Measurements from ENCODE around the gene CENPX. TPM values are rescaled to one million over a fixed set of nuclear protein-coding genes. Genes with fewer than 3 reads are reported as not detected.

The CENPX gene
- total and polyA plus RNA-seq, 2 of the 13 experiments (the other 11 are each of a cell fraction or from before 2014, with no cell fraction given), result 92.7 to 170 TPM

DNA sequence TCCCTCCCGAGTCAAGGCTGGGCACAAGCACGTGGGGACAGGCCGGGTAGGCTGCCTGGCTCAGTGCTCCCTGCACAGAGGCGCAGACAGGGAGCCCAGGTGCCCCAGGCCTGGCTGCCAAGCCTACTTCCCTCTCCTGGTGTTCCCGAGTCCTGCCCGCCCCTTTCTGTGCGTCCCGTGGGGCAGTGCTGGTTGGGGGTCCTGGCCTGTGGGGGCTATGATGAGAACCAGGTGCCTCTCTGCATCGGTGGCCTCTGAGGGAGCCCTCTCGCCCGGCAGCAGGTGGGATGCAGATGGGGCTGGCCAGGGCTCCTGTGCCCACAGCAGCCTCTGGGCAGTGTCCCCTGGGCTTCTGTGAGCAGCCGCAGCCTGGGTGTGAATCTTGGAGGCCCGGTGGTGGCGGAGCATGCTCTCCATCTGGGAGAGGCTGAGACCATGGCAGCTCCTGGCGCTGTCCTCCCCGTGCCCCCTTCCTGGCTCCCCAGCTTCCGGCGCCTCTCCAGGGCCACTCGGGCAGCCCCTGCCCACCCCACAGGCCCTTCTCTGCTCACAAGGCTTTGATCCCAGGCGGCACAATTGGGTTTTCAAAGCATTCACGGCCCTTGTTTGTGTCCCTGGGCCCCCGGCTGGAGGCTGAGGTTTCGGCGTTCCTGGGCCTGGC is 7.2 kb downstream of the CENPX start (continued):
- TF ChIP-seq, protein P1, sequence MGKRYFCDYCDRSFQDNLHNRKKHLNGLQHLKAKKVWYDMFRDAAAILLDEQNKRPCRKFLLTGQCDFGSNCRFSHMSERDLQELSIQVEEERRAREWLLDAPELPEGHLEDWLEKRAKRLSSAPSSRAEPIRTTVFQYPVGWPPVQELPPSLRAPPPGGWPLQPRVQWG (CRISPR knock-in tag; IDR thresholded peaks at IDR 0.05; ENCODE audit: borderline replicate concordance, low read depth), result no peak
- TF ChIP-seq MED8 (CRISPR knock-in tag; IDR thresholded peaks at IDR 0.05; ENCODE audit: insufficient replicate concordance) (peak; percentile 71), ZHX1 (CRISPR knock-in tag; IDR thresholded peaks at IDR 0.05; ENCODE audit: low read depth) (no peak), NR3C1 (CRISPR knock-in tag; IDR thresholded peaks at IDR 0.05) (no peak), ZNF337 (CRISPR knock-in tag; IDR thresholded peaks at IDR 0.05; ENCODE audit: borderline replicate concordance, low read depth) (no peak), EEA1 (CRISPR knock-in tag; IDR thresholded peaks at IDR 0.05; ENCODE audit: borderline replicate concordance) (no peak), SP1 (IDR thresholded peaks at IDR 0.05) (no peak), SP1 (CRISPR knock-in tag; IDR thresholded peaks at IDR 0.05) (no peak), ZMYM2 (CRISPR knock-in tag; IDR thresholded peaks at IDR 0.05) (no peak), ZFP41 (CRISPR knock-in tag; IDR thresholded peaks at IDR 0.05; ENCODE audit: borderline replicate concordance) (no peak), MTA3 (CRISPR knock-in tag; IDR thresholded peaks at IDR 0.05) (no peak), REST (IDR thresholded peaks at IDR 0.05; ENCODE audit: borderline replicate concordance in 1 of 2, low read depth in 1 of 2, low read length in 2 of 2) (no peak), ZNF251 (CRISPR knock-in tag; IDR thresholded peaks at IDR 0.05) (no peak), ZNF761 (CRISPR knock-in tag; conservative IDR thresholded peaks at IDR 0.05) (no peak), ADNP (CRISPR knock-in tag; IDR thresholded peaks at IDR 0.05) (no peak), ISL2 (CRISPR knock-in tag; IDR thresholded peaks at IDR 0.05) (peak; percentile 78)
- TF ChIP-seq, protein P2, sequence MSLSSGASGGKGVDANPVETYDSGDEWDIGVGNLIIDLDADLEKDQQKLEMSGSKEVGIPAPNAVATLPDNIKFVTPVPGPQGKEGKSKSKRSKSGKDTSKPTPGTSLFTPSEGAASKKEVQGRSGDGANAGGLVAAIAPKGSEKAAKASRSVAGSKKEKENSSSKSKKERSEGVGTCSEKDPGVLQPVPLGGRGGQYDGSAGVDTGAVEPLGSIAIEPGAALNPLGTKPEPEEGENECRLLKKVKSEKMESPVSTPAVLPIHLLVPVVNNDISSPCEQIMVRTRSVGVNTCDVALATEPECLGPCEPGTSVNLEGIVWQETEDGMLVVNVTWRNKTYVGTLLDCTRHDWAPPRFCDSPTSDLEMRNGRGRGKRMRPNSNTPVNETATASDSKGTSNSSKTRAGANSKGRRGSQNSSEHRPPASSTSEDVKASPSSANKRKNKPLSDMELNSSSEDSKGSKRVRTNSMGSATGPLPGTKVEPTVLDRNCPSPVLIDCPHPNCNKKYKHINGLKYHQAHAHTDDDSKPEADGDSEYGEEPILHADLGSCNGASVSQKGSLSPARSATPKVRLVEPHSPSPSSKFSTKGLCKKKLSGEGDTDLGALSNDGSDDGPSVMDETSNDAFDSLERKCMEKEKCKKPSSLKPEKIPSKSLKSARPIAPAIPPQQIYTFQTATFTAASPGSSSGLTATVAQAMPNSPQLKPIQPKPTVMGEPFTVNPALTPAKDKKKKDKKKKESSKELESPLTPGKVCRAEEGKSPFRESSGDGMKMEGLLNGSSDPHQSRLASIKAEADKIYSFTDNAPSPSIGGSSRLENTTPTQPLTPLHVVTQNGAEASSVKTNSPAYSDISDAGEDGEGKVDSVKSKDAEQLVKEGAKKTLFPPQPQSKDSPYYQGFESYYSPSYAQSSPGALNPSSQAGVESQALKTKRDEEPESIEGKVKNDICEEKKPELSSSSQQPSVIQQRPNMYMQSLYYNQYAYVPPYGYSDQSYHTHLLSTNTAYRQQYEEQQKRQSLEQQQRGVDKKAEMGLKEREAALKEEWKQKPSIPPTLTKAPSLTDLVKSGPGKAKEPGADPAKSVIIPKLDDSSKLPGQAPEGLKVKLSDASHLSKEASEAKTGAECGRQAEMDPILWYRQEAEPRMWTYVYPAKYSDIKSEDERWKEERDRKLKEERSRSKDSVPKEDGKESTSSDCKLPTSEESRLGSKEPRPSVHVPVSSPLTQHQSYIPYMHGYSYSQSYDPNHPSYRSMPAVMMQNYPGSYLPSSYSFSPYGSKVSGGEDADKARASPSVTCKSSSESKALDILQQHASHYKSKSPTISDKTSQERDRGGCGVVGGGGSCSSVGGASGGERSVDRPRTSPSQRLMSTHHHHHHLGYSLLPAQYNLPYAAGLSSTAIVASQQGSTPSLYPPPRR (CRISPR knock-in tag; IDR thresholded peaks at IDR 0.05; ENCODE audit: borderline replicate concordance), result peak; percentile 52; the same call in 1 of the 2 replicates
- TF ChIP-seq, protein P3, sequence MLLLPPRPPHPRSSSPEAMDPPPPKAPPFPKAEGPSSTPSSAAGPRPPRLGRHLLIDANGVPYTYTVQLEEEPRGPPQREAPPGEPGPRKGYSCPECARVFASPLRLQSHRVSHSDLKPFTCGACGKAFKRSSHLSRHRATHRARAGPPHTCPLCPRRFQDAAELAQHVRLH (CRISPR knock-in tag; IDR thresholded peaks at IDR 0.05; ENCODE audit: borderline replicate concordance, low read depth), result no peak

Data from HepG2 (cell line).